GM12872 (cell line): ENCODE data around the gene ZDHHC22.

Experiments
- CTCF ChIP-seq: IDR thresholded peaks from 3 replicates; pipeline ENCODE4 v1.5.1; 2011; ENCODE audit warnings: low read depth, mild to moderate bottlenecking, low read length, moderate library complexity; ENCODE audit not compliant: insufficient read depth

Gene ZDHHC22

GRCh38 chr14:77141214-77142004 lies at the start of gene ZDHHC22:
Gene ZDHHC22 (minus strand): TSS chr14:77141791. CDS start chr14:77139738, 2,053 bp downstream.
- peak; percentile 45; the same call in 2 of the 3 replicates for TF ChIP-seq CTCF

- no peak for TF ChIP-seq CTCF
Observed at GRCh38 chr14:77190977-77191376, 49.4 kb upstream of the ZDHHC22 start.

- no peak for TF ChIP-seq CTCF
Observed at GRCh38 chr14:77189479-77189878, 47.9 kb upstream of the ZDHHC22 start.

GRCh38 chr14:77187649-77188012 lies 46.0 kb upstream of the ZDHHC22 start:
- TF ChIP-seq CTCF = no peak

- no peak for TF ChIP-seq CTCF
Observed at GRCh38 chr14:77186911-77187648, 45.5 kb upstream of the ZDHHC22 start.

GRCh38 chr14:77185093-77185465 lies 43.5 kb upstream of the ZDHHC22 start:
- TF ChIP-seq CTCF = no peak

- TF ChIP-seq CTCF = no peak
Observed at GRCh38 chr14:77184396-77185092, 43.0 kb upstream of the ZDHHC22 start.
